Calu3 (cell line): ENCODE measurements around the gene SIGLEC1. TPM values are rescaled to one million over a fixed set of nuclear protein-coding genes. Genes with fewer than 3 reads are reported as not detected.

Source experiments
- BruUV-seq: library from RNA; stranded (reverse); fragments of 400-500 nt; replicated peaks from 2 replicates; lab custom pipeline; 2021; lab: Mats Ljungman, UMichigan
- CTCF ChIA-PET: fragments of 300-600 bp; sonication (Branson Sonifier 250); formaldehyde crosslinking; loops from one replicate; lab custom pipeline; 2022; ENCODE audit warnings: antibody characterized with exemption; lab: Charles Lee
- DNase-seq: peaks from one replicate; pipeline ENCODE4 v3.0.0; 2022
- H3K27ac Mint-ChIP-seq: one replicate; pipeline ENCODE4 v1.8.0; 2022; ENCODE audit warnings: mixed read lengths; ENCODE audit not compliant: unreplicated experiment
- H3K27me3 Mint-ChIP-seq: one replicate; pipeline ENCODE4 v1.8.0; 2022; ENCODE audit warnings: mixed read lengths; ENCODE audit not compliant: unreplicated experiment
- H3K36me3 Mint-ChIP-seq: one replicate; pipeline ENCODE4 v1.8.0; 2022; ENCODE audit warnings: mild to moderate bottlenecking, moderate library complexity, mixed read lengths; ENCODE audit not compliant: insufficient read depth, unreplicated experiment
- H3K4me1 Mint-ChIP-seq: one replicate; pipeline ENCODE4 v1.8.0; 2022; ENCODE audit warnings: mild to moderate bottlenecking, low read depth, mixed read lengths; ENCODE audit not compliant: unreplicated experiment
- H3K4me3 Mint-ChIP-seq: one replicate; pipeline ENCODE4 v1.8.0; 2022; ENCODE audit warnings: mild to moderate bottlenecking, low read depth, moderate library complexity, mixed read lengths; ENCODE audit not compliant: unreplicated experiment
- H3K9me3 Mint-ChIP-seq: one replicate; pipeline ENCODE4 v1.8.0; 2022; ENCODE audit warnings: low read depth, mixed read lengths; ENCODE audit not compliant: unreplicated experiment
- CTCF ChIP-seq: fragments of 200-600 bp; IDR thresholded peaks from one replicate; pipeline ENCODE4 v1.8.0; 2022; ENCODE audit warnings: antibody characterized with exemption; ENCODE audit not compliant: unreplicated experiment
- intact Hi-C: fragments of 100-400 bp; cut with micrococcal nuclease; formaldehyde crosslinking; loops from one replicate; pipeline ENCODE4 v1.10.0; 2022; ENCODE audit not compliant: unreplicated experiment
- total RNA-seq: library from RNA; stranded (reverse); gene quantifications from 2 replicates; pipeline ENCODE4 v1.2.3, GENCODE V29; 2022

The SIGLEC1 gene
- total RNA-seq, 1 experiment from 2014 or later, result not detected

GRCh38 chr20:3741836-3742458 is 29.5 kb upstream of the SIGLEC1 start:
- H3K4me3 Mint-ChIP-seq, result no peak overlapping the region
- no peak for DNase-seq
- H3K36me3 Mint-ChIP-seq, result no peaks in the 10 kb centered on the region
- intact Hi-C loops, result no loop called here
- CTCF ChIA-PET, result interaction anchor here (0.7 kb wide), 1 partner anchor 18 kb away, joined by 3 read pairs; no protein-coding TSS in a partner anchor
- BruUV-seq, result no TSS peak
- H3K4me1 Mint-ChIP-seq, result peaks cover 9% of the 10 kb centered on the region
- H3K27me3 Mint-ChIP-seq, result peaks cover 75% of the 10 kb centered on the region
- H3K27ac Mint-ChIP-seq, result no peak overlapping the region
- H3K9me3 Mint-ChIP-seq, result peaks cover 3% of the 10 kb centered on the region
- no peak for TF ChIP-seq CTCF

GRCh38 chr20:3740615-3741301 is 28.4 kb upstream of the SIGLEC1 start:
- peaks cover 67% of the 10 kb centered on the region for H3K27me3 Mint-ChIP-seq
- H3K27ac Mint-ChIP-seq, result no peak overlapping the region
- CTCF ChIA-PET, result interaction anchor here (0.7 kb wide), 1 partner anchor 19 kb away, joined by 3 read pairs; no protein-coding TSS in a partner anchor
- intact Hi-C loops, result no loop called here
- H3K4me3 Mint-ChIP-seq, result no peak overlapping the region
- no peak for TF ChIP-seq CTCF
- BruUV-seq, result no TSS peak
- H3K9me3 Mint-ChIP-seq, result peaks cover 3% of the 10 kb centered on the region
- H3K36me3 Mint-ChIP-seq, result no peaks in the 10 kb centered on the region
- H3K4me1 Mint-ChIP-seq, result peaks cover 9% of the 10 kb centered on the region
- no peak for DNase-seq

GRCh38 chr20:3739926-3740451 is 27.6 kb upstream of the SIGLEC1 start:
- intact Hi-C loops, result no loop called here
- no peaks in the 10 kb centered on the region for H3K36me3 Mint-ChIP-seq
- peaks cover 59% of the 10 kb centered on the region for H3K27me3 Mint-ChIP-seq
- CTCF ChIA-PET, result no interaction called here
- H3K27ac Mint-ChIP-seq, result no peak overlapping the region
- TF ChIP-seq CTCF, result no peak
- H3K9me3 Mint-ChIP-seq, result peaks cover 3% of the 10 kb centered on the region
- H3K4me3 Mint-ChIP-seq, result no peak overlapping the region
- H3K4me1 Mint-ChIP-seq, result peaks cover 9% of the 10 kb centered on the region
- no peak for DNase-seq
- no TSS peak for BruUV-seq

- CTCF ChIA-PET, result no interaction called here
- no peak for TF ChIP-seq CTCF
- no TSS peak for BruUV-seq
- Mint-ChIP-seq H3K27me3 (peaks cover 52% of the 10 kb centered on the region), H3K4me1 (peaks cover 2% of the 10 kb centered on the region), H3K36me3 (no peaks in the 10 kb centered on the region), H3K27ac (no peak overlapping the region), H3K4me3 (no peak overlapping the region), H3K9me3 (no peaks in the 10 kb centered on the region)
- no peak for DNase-seq
- intact Hi-C loops, result no loop called here
Observed at GRCh38 chr20:3739054-3739925, 26.9 kb upstream of the SIGLEC1 start.
